Breast epithelium (tissue), 4 donors: ENCODE measurements around the gene AGR3. TPM values are rescaled to one million over a fixed set of nuclear protein-coding genes. Genes with fewer than 3 reads are reported as not detected.

Source experiments
- DNase-seq, 2 donors: peaks; one replicate each; pipeline ENCODE4 v3.0.0-alpha.2; 2019; ENCODE audit warnings: low spot score in 2 of 2
- H3K27ac ChIP-seq, 2 donors: fragments of 200-600 bp; sonication (generic) in 1 of 2; one replicate each; pipeline ENCODE4 v1.5.1; 2016 to 2019; ENCODE audit warnings: mild to moderate bottlenecking in 1 of 2
- H3K27me3 ChIP-seq, 2 donors: fragments of 200-600 bp; sonication (generic) in 1 of 2; one replicate each; pipeline versions ENCODE4 v1.5.1 to v1.6.0; 2017 to 2019; ENCODE audit warnings: control low read depth in 1 of 2, mild to moderate bottlenecking in 1 of 2
- H3K36me3 ChIP-seq: fragments of 200-600 bp; one replicate; pipeline ENCODE4 v1.5.1; 2019
- H3K4me1 ChIP-seq, 2 donors: fragments of 200-600 bp; sonication (generic); one replicate each; pipeline ENCODE4 v1.5.1; 2016 to 2019; ENCODE audit warnings: control low read depth in 1 of 2
- H3K4me3 ChIP-seq, 3 donors: fragments of 200-600 bp; sonication (generic); 1 replicate in 2 of 3; 2 replicates in 1 of 3; pipeline ENCODE4 v1.5.1; 2016 to 2019; ENCODE audit warnings: mild to moderate bottlenecking in 3 of 3, moderate library complexity in 2 of 3
- H3K9me3 ChIP-seq, 2 donors: fragments of 200-600 bp; sonication (generic) in 1 of 2; one replicate each; pipeline ENCODE4 v1.5.1; 2016 to 2019; ENCODE audit warnings: control low read depth in 1 of 2
- POLR2A ChIP-seq: fragments of 450-650 bp; IDR thresholded peaks from one replicate; pipeline ENCODE4 v1.6.1; 2016; ENCODE audit warnings: antibody characterized with exemption, mild to moderate bottlenecking, moderate library complexity
- POLR2AphosphoS5 ChIP-seq, 3 donors: sonication (generic); formaldehyde crosslinking; IDR thresholded peaks; one replicate each; pipeline ENCODE4 v1.6.1; 2017; ENCODE audit warnings: antibody characterized with exemption in 3 of 3
- intact Hi-C: fragments of 100-400 bp; cut with DNase I; formaldehyde crosslinking; loops from one replicate; pipeline ENCODE4 v1.15.1; 2023; ENCODE audit warnings: low total_unique reads
- total RNA-seq, 3 donors: library from RNA; depleted of rRNA; stranded (reverse); fragments of >200 nt; gene quantifications; one replicate each; pipeline ENCODE4 v1.1.0, GENCODE V29; 2016
- TF ChIP-seq, protein P1 (sequence below), 3 donors: fragments of 450-650 bp; IDR thresholded peaks; one replicate each; pipeline ENCODE4 v1.5.1; 2016 to 2017; ENCODE audit warnings: antibody characterized with exemption in 3 of 3, mild to moderate bottlenecking in 3 of 3, moderate library complexity in 3 of 3

The AGR3 gene
- total RNA-seq, 3 donors from 2014 or later, result 32.1 to 37.3 TPM; not detected in 1

DNA sequence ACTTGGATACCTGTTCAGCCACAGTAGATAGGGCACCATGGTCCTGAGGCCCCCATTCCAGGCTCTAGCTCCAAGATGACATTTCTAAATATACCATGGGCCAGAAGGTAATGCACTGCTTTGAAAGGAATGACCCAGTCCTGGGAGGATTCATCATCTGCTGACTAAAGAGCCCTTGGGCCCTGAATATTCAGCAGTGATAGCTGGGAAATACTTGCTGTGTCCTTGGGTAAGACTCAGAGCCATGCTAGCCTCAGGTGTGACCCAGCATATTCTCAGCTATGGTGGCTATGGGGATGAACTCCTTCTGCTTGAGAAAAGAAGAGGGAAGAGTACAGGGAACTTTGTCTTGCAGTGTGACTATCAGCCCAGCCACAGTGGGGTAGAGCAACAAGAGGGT, 55.7 kb downstream of the AGR3 start:
- TF ChIP-seq POLR2AphosphoS5 (IDR thresholded peaks at IDR 0.05), result no peak
- TF ChIP-seq, protein P1, sequence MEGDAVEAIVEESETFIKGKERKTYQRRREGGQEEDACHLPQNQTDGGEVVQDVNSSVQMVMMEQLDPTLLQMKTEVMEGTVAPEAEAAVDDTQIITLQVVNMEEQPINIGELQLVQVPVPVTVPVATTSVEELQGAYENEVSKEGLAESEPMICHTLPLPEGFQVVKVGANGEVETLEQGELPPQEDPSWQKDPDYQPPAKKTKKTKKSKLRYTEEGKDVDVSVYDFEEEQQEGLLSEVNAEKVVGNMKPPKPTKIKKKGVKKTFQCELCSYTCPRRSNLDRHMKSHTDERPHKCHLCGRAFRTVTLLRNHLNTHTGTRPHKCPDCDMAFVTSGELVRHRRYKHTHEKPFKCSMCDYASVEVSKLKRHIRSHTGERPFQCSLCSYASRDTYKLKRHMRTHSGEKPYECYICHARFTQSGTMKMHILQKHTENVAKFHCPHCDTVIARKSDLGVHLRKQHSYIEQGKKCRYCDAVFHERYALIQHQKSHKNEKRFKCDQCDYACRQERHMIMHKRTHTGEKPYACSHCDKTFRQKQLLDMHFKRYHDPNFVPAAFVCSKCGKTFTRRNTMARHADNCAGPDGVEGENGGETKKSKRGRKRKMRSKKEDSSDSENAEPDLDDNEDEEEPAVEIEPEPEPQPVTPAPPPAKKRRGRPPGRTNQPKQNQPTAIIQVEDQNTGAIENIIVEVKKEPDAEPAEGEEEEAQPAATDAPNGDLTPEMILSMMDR (IDR thresholded peaks at IDR 0.05), result no peak
- no peak for TF ChIP-seq POLR2A
- no peaks in the 10 kb centered on the region for H3K36me3 ChIP-seq
- H3K27me3 ChIP-seq, result no peaks in the 10 kb centered on the region
- intact Hi-C loops, result no loop called here
- H3K4me3 ChIP-seq, result no peak overlapping the region
- H3K27ac ChIP-seq, result no peak overlapping the region
- H3K9me3 ChIP-seq, result peaks cover 0 to 4% of the 10 kb centered on the region in 2 donors
- DNase-seq, result no peak
- no peaks in the 10 kb centered on the region for H3K4me1 ChIP-seq

- Histone ChIP-seq H3K27me3 (no peaks in the 10 kb centered on the region), H3K4me1 (no peaks in the 10 kb centered on the region), H3K27ac (no peak overlapping the region), H3K9me3 (no peaks in the 10 kb centered on the region), H3K4me3 (no peak overlapping the region), H3K36me3 (no peaks in the 10 kb centered on the region)
- no peak for DNase-seq
- intact Hi-C loops, result no loop called here
- no peak for TF ChIP-seq POLR2AphosphoS5 (IDR thresholded peaks at IDR 0.05)
- TF ChIP-seq POLR2A, result no peak
- TF ChIP-seq, protein P1 (IDR thresholded peaks at IDR 0.05), result no peak
Measured at GRCh38 chr7:16822029-16822428, 59.8 kb downstream of the AGR3 start.

DNA sequence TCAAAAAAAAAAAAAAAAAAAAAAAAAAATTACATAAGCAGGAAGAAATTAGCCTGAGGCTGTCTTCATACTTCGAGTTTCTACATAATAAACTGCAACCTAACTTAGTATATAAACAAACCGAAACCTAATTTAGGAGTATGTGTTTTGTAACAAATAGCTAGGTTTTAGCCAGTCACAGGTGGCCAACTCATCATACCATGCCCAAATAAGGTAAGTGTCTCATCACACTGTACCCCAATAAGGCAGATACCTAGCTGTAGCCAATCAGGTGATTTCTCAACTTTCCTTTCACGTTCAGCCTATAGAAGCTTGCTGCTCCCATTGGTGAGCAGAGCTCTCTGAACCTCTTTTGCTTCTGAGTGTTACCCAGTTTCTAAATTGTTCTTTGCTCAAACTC, 63.1 kb downstream of the AGR3 start:
- DNase-seq, result no peak
- H3K27ac ChIP-seq, result no peak overlapping the region
- no peak for TF ChIP-seq POLR2A
- TF ChIP-seq, protein P1 (IDR thresholded peaks at IDR 0.05), result no peak
- no peak for TF ChIP-seq POLR2AphosphoS5 (IDR thresholded peaks at IDR 0.05)

GRCh38 chr7:16817536-16817935, 64.2 kb downstream of the AGR3 start:
- TF ChIP-seq POLR2AphosphoS5 (IDR thresholded peaks at IDR 0.05) (no peak), POLR2A (no peak)
- TF ChIP-seq, protein P1 (IDR thresholded peaks at IDR 0.05), result no peak
- H3K4me1 ChIP-seq, result no peaks in the 10 kb centered on the region
- H3K36me3 ChIP-seq, result no peaks in the 10 kb centered on the region
- no peak overlapping the region for H3K4me3 ChIP-seq
- H3K27ac ChIP-seq, result no peak overlapping the region
- H3K9me3 ChIP-seq, result no peaks in the 10 kb centered on the region
- intact Hi-C loops, result no loop called here
- H3K27me3 ChIP-seq, result no peaks in the 10 kb centered on the region
- no peak for DNase-seq

More for the DNA sequence above, 63.1 kb downstream of the AGR3 start:
- intact Hi-C loops, result no loop called here
- no peaks in the 10 kb centered on the region for H3K27me3 ChIP-seq
- no peak overlapping the region for H3K4me3 ChIP-seq
- H3K9me3 ChIP-seq, result no peaks in the 10 kb centered on the region
- no peaks in the 10 kb centered on the region for H3K36me3 ChIP-seq
- H3K4me1 ChIP-seq, result no peaks in the 10 kb centered on the region

DNA sequence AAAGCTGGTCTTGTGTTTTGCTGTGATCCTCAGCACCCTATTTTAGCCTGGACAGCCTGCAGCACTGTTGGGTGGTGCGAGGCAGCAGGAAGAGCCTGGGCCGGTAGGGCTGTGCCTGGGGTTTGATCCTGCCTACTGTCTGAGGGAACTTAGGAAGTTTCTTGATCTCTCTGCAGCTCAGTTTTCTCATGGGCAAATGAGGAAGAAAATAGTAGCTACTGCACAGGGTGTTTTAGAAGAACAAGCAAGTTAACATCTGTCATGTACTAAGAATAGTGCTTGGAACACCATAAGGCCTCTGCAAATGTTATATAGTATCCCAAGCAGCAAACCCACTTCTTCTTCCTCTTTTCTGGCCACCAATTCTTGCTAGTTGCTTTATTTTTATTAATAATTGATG, 65.0 kb downstream of the AGR3 start:
- intact Hi-C loops, result no loop called here
- Histone ChIP-seq H3K36me3 (no peaks in the 10 kb centered on the region), H3K27ac (no peak overlapping the region), H3K9me3 (no peaks in the 10 kb centered on the region), H3K27me3 (no peaks in the 10 kb centered on the region), H3K4me1 (no peaks in the 10 kb centered on the region), H3K4me3 (no peak overlapping the region)
- TF ChIP-seq POLR2A (no peak), POLR2AphosphoS5 (IDR thresholded peaks at IDR 0.05) (no peak)
- TF ChIP-seq, protein P1 (IDR thresholded peaks at IDR 0.05), result no peak
- no peak for DNase-seq
